Measurements from ENCODE around the gene NTRK2. TPM values are rescaled to one million over a fixed set of nuclear protein-coding genes. Genes with fewer than 3 reads are reported as not detected.

NTRK2 gene
- total and polyA plus RNA-seq, 10 of the 15 experiments (the other 5 are each of a cell fraction or from before 2014, with no cell fraction given): 0.42 to 4.6 (median 0.65) TPM

DNA sequence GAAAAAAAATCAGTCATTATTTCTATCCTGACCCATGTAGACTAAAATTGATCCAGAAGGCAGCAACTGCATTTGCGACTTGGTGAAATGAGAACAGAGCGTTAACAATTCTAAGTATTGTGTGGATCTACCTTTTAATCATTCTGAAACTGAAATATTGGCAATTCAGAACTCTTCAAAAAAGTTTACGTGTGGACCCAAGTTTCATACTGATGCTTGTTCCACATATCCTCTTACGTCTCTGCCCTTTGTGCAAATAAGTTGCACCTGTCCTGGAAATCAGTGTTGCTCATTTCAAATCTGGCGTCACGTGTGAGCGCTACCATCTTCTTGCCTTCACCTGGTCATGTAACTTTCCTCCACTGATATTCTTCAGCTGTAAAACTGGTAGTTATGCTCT lies 74.7 kb downstream of the NTRK2 start (continued):
- peak; percentile 75 to 84; a peak in 3 of 4 replicates for TF ChIP-seq IKZF2 (IDR thresholded peaks at IDR 0.05)
- TF ChIP-seq RELA (IDR thresholded peaks at IDR 0.05; ENCODE audit: borderline replicate concordance, partially characterized antibody): peak; percentile 22
- TF ChIP-seq GATAD2B (conservative IDR thresholded peaks at IDR 0.05; ENCODE audit: low read depth): no peak
- TF ChIP-seq BCL11A (IDR thresholded peaks at IDR 0.05; ENCODE audit: low read depth, low read length): peak; percentile 66; the same call in 1 of the 2 replicates
- peak; percentile 64; the same call in 1 of the 2 replicates for TF ChIP-seq FOXM1 (IDR thresholded peaks at IDR 0.05; ENCODE audit: low read depth, low read length)
- no peak for TF ChIP-seq RB1 (IDR thresholded peaks at IDR 0.05; ENCODE audit: borderline replicate concordance)
- peak; percentile 36; the same call in 1 of the 2 replicates for TF ChIP-seq CREM (IDR thresholded peaks at IDR 0.05; ENCODE audit: low read depth)
- TF ChIP-seq, protein P1, sequence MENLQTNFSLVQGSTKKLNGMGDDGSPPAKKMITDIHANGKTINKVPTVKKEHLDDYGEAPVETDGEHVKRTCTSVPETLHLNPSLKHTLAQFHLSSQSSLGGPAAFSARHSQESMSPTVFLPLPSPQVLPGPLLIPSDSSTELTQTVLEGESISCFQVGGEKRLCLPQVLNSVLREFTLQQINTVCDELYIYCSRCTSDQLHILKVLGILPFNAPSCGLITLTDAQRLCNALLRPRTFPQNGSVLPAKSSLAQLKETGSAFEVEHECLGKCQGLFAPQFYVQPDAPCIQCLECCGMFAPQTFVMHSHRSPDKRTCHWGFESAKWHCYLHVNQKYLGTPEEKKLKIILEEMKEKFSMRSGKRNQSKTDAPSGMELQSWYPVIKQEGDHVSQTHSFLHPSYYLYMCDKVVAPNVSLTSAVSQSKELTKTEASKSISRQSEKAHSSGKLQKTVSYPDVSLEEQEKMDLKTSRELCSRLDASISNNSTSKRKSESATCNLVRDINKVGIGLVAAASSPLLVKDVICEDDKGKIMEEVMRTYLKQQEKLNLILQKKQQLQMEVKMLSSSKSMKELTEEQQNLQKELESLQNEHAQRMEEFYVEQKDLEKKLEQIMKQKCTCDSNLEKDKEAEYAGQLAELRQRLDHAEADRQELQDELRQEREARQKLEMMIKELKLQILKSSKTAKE (IDR thresholded peaks at IDR 0.05; ENCODE audit: low read depth, poor library complexity, severe bottlenecking): no peak
- TF ChIP-seq MYC (IDR thresholded peaks at IDR 0.05; ENCODE audit: insufficient read depth, insufficient read length, insufficient replicate concordance, low read length, severe bottlenecking): no peak
- TF ChIP-seq EED (IDR thresholded peaks at IDR 0.05; ENCODE audit: low read depth): 0 out of 2 replicates have a peak, but pooled peaks have one; percentile 39
- peak; percentile 62; the same call in 1 of the 2 replicates for TF ChIP-seq RAD51 (IDR thresholded peaks at IDR 0.05)
- TF ChIP-seq, protein P2, sequence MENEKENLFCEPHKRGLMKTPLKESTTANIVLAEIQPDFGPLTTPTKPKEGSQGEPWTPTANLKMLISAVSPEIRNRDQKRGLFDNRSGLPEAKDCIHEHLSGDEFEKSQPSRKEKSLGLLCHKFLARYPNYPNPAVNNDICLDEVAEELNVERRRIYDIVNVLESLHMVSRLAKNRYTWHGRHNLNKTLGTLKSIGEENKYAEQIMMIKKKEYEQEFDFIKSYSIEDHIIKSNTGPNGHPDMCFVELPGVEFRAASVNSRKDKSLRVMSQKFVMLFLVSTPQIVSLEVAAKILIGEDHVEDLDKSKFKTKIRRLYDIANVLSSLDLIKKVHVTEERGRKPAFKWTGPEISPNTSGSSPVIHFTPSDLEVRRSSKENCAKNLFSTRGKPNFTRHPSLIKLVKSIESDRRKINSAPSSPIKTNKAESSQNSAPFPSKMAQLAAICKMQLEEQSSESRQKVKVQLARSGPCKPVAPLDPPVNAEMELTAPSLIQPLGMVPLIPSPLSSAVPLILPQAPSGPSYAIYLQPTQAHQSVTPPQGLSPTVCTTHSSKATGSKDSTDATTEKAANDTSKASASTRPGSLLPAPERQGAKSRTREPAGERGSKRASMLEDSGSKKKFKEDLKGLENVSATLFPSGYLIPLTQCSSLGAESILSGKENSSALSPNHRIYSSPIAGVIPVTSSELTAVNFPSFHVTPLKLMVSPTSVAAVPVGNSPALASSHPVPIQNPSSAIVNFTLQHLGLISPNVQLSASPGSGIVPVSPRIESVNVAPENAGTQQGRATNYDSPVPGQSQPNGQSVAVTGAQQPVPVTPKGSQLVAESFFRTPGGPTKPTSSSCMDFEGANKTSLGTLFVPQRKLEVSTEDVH (IDR thresholded peaks at IDR 0.05; ENCODE audit: low read depth, partially characterized antibody): no peak
- peak; percentile 70 for TF ChIP-seq MTA2 (IDR thresholded peaks at IDR 0.05; ENCODE audit: low read depth)
- TF ChIP-seq, protein P3, sequence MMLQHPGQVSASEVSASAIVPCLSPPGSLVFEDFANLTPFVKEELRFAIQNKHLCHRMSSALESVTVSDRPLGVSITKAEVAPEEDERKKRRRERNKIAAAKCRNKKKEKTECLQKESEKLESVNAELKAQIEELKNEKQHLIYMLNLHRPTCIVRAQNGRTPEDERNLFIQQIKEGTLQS (IDR thresholded peaks at IDR 0.05; ENCODE audit: borderline replicate concordance, extremely low read depth, low read depth, low read length): no peak
- TF ChIP-seq RAD21 (IDR thresholded peaks at IDR 0.05; ENCODE audit: insufficient read depth, low read depth, low read length): no peak
- no peak for TF ChIP-seq ZSCAN29 (IDR thresholded peaks at IDR 0.05)
- peak; percentile 64; the same call in 1 of the 2 replicates for TF ChIP-seq TCF3 (IDR thresholded peaks at IDR 0.05; ENCODE audit: borderline replicate concordance, insufficient read depth, low read depth, low read length)
- TF ChIP-seq, protein P4, sequence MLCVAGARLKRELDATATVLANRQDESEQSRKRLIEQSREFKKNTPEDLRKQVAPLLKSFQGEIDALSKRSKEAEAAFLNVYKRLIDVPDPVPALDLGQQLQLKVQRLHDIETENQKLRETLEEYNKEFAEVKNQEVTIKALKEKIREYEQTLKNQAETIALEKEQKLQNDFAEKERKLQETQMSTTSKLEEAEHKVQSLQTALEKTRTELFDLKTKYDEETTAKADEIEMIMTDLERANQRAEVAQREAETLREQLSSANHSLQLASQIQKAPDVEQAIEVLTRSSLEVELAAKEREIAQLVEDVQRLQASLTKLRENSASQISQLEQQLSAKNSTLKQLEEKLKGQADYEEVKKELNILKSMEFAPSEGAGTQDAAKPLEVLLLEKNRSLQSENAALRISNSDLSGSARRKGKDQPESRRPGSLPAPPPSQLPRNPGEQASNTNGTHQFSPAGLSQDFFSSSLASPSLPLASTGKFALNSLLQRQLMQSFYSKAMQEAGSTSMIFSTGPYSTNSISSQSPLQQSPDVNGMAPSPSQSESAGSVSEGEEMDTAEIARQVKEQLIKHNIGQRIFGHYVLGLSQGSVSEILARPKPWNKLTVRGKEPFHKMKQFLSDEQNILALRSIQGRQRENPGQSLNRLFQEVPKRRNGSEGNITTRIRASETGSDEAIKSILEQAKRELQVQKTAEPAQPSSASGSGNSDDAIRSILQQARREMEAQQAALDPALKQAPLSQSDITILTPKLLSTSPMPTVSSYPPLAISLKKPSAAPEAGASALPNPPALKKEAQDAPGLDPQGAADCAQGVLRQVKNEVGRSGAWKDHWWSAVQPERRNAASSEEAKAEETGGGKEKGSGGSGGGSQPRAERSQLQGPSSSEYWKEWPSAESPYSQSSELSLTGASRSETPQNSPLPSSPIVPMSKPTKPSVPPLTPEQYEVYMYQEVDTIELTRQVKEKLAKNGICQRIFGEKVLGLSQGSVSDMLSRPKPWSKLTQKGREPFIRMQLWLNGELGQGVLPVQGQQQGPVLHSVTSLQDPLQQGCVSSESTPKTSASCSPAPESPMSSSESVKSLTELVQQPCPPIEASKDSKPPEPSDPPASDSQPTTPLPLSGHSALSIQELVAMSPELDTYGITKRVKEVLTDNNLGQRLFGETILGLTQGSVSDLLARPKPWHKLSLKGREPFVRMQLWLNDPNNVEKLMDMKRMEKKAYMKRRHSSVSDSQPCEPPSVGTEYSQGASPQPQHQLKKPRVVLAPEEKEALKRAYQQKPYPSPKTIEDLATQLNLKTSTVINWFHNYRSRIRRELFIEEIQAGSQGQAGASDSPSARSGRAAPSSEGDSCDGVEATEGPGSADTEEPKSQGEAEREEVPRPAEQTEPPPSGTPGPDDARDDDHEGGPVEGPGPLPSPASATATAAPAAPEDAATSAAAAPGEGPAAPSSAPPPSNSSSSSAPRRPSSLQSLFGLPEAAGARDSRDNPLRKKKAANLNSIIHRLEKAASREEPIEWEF (IDR thresholded peaks at IDR 0.05; ENCODE audit: insufficient replicate concordance, low read depth, low read length): peak; percentile 83
